Measurements from ENCODE around the gene MMP24. TPM values are rescaled to one million over a fixed set of nuclear protein-coding genes. Genes with fewer than 3 reads are reported as not detected.

The MMP24 gene
- total and polyA plus RNA-seq, 2 of the 13 experiments (the other 11 are each of a cell fraction or from before 2014, with no cell fraction given): 0.29 to 0.35 TPM

- TF ChIP-seq, protein P1, sequence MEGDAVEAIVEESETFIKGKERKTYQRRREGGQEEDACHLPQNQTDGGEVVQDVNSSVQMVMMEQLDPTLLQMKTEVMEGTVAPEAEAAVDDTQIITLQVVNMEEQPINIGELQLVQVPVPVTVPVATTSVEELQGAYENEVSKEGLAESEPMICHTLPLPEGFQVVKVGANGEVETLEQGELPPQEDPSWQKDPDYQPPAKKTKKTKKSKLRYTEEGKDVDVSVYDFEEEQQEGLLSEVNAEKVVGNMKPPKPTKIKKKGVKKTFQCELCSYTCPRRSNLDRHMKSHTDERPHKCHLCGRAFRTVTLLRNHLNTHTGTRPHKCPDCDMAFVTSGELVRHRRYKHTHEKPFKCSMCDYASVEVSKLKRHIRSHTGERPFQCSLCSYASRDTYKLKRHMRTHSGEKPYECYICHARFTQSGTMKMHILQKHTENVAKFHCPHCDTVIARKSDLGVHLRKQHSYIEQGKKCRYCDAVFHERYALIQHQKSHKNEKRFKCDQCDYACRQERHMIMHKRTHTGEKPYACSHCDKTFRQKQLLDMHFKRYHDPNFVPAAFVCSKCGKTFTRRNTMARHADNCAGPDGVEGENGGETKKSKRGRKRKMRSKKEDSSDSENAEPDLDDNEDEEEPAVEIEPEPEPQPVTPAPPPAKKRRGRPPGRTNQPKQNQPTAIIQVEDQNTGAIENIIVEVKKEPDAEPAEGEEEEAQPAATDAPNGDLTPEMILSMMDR (CRISPR knock-in tag; IDR thresholded peaks at IDR 0.05): 0 out of 2 replicates have a peak, but pooled peaks have one; percentile 20
- no peak for TF ChIP-seq SRSF4 (IDR thresholded peaks at IDR 0.05; ENCODE audit: low read depth, low read length, poor library complexity, severe bottlenecking)
- no peak for TF ChIP-seq ATF2 (CRISPR knock-in tag; IDR thresholded peaks at IDR 0.05)
- TF ChIP-seq, protein P2, sequence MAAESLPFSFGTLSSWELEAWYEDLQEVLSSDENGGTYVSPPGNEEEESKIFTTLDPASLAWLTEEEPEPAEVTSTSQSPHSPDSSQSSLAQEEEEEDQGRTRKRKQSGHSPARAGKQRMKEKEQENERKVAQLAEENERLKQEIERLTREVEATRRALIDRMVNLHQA (CRISPR knock-in tag; IDR thresholded peaks at IDR 0.05): no peak
- no peak for TF ChIP-seq ZNF7 (CRISPR knock-in tag; IDR thresholded peaks at IDR 0.05)
- TF ChIP-seq ZBTB34 (CRISPR knock-in tag; IDR thresholded peaks at IDR 0.05): no peak
- TF ChIP-seq FOSL1 (CRISPR knock-in tag; IDR thresholded peaks at IDR 0.05; ENCODE audit: borderline replicate concordance): peak; percentile 85
- 0 out of 2 replicates have a peak, but pooled peaks have one; percentile 23 for TF ChIP-seq KDM4B (CRISPR knock-in tag; IDR thresholded peaks at IDR 0.05)
- TF ChIP-seq NCOR1 (IDR thresholded peaks at IDR 0.05; ENCODE audit: borderline replicate concordance, low read length): no peak
- no peak for TF ChIP-seq ZNF556 (CRISPR knock-in tag; IDR thresholded peaks at IDR 0.05; ENCODE audit: borderline replicate concordance)
- TF ChIP-seq ZSCAN9 (CRISPR knock-in tag; IDR thresholded peaks at IDR 0.05; ENCODE audit: borderline replicate concordance): peak; percentile 94
- no peak for TF ChIP-seq PAF1 (CRISPR knock-in tag; IDR thresholded peaks at IDR 0.05)
- peak; percentile 61; the same call in 1 of the 2 replicates for TF ChIP-seq TGIF2 (CRISPR knock-in tag; IDR thresholded peaks at IDR 0.05)
- no peak for TF ChIP-seq SNAI1 (CRISPR knock-in tag; IDR thresholded peaks at IDR 0.05; ENCODE audit: borderline replicate concordance)
- TF ChIP-seq SAFB2 (CRISPR knock-in tag; IDR thresholded peaks at IDR 0.05; ENCODE audit: borderline replicate concordance, low read depth): no peak
- TF ChIP-seq ZNF670 (CRISPR knock-in tag; IDR thresholded peaks at IDR 0.05; ENCODE audit: borderline replicate concordance): no peak
- no peak for TF ChIP-seq CERS6 (CRISPR knock-in tag; IDR thresholded peaks at IDR 0.05)
- TF ChIP-seq PRDM4 (CRISPR knock-in tag; IDR thresholded peaks at IDR 0.05; ENCODE audit: borderline replicate concordance): no peak
- TF ChIP-seq ZNF776 (CRISPR knock-in tag; IDR thresholded peaks at IDR 0.05): no peak
- TF ChIP-seq MED13 (CRISPR knock-in tag; IDR thresholded peaks at IDR 0.05): no peak
- TF ChIP-seq ZNF136 (CRISPR knock-in tag; IDR thresholded peaks at IDR 0.05; ENCODE audit: low read depth): no peak
Measured at GRCh38 chr20:35305682-35306556, 79.4 kb downstream of the MMP24 start (continued).

Measured in HepG2 (cell line).